ENCODE measurements around the gene GASK1A. TPM values are rescaled to one million over a fixed set of nuclear protein-coding genes. Genes with fewer than 3 reads are reported as not detected.
"Not testable (repeated sequence)": the region's sequence is repeated elsewhere in the genome, so short reads cannot be mapped to it uniquely, and the experiment has no call there.

Gene GASK1A
- total and polyA plus RNA-seq, 2 donors (not counting 1 experiment from before 2014, with no cell fraction given): 0.14 to 1.8 TPM

- no peak overlapping the region for H3K4me2 ChIP-seq (ENCODE audit: extremely low read depth, insufficient read depth, low read length)
- H3K4me3 ChIP-seq (replicated peaks in 1 of 4; ENCODE audit: control extremely low read depth in 1 of 4, insufficient read depth in 1 of 4, low read depth in 3 of 4, low read length in 4 of 4): no peak overlapping the region
- H4K20me1 ChIP-seq (ENCODE audit: control insufficient read depth, extremely low read depth, insufficient read depth, low read length): no peaks in the 10 kb centered on the region
- TF ChIP-seq CTCF (conservative IDR thresholded peaks at IDR 0.05 in 1 of 2, IDR thresholded peaks at IDR 0.05 in 1 of 2; ENCODE audit: low read depth in 1 of 2, low read length in 2 of 2) (no peak), EZH2 (IDR thresholded peaks at IDR 0.05; ENCODE audit: low read length, missing control alignments) (no peak)
- DNase-seq (ENCODE audit: low read depth in 2 of 2): no peak
- no peak overlapping the region for H3K27ac ChIP-seq (ENCODE audit: insufficient read depth, low read length)
- no peak overlapping the region for H3K9ac ChIP-seq (ENCODE audit: insufficient read depth, low read length)
- H3K9me3 ChIP-seq (ENCODE audit: control insufficient read depth, insufficient read depth, low read depth, low read length): no peaks in the 10 kb centered on the region
- H3K27me3 ChIP-seq (ENCODE audit: control insufficient read depth, insufficient read depth, low read length): no peaks in the 10 kb centered on the region
- no peaks in the 10 kb centered on the region for H3K79me2 ChIP-seq (ENCODE audit: control insufficient read depth, insufficient read depth, low read length)
- H3K36me3 ChIP-seq (ENCODE audit: control insufficient read depth, insufficient read depth, low read length): no peaks in the 10 kb centered on the region
- H2AFZ ChIP-seq (ENCODE audit: low read length): no peak overlapping the region
- H3K4me1 ChIP-seq (ENCODE audit: control insufficient read depth, extremely low read depth, insufficient read depth, low read length): no peaks in the 10 kb centered on the region
Measured at GRCh38 chr3:42970976-42971772, 7.9 kb upstream of the GASK1A start.

GRCh38 chr3:42974906-42975305, 4.2 kb upstream of the GASK1A start:
- DNase-seq (ENCODE audit: low read depth in 2 of 2); H3K4me1 ChIP-seq (ENCODE audit: control insufficient read depth, extremely low read depth, insufficient read depth, low read length); H3K4me3 ChIP-seq (replicated peaks in 1 of 4; ENCODE audit: control extremely low read depth in 1 of 4, insufficient read depth in 1 of 4, low read depth in 3 of 4, low read length in 4 of 4); H3K9ac ChIP-seq (ENCODE audit: insufficient read depth, low read length); H3K9me3 ChIP-seq (ENCODE audit: control insufficient read depth, insufficient read depth, low read depth, low read length); H3K27ac ChIP-seq (ENCODE audit: insufficient read depth, low read length); H3K4me2 ChIP-seq (ENCODE audit: extremely low read depth, insufficient read depth, low read length); H4K20me1 ChIP-seq (ENCODE audit: control insufficient read depth, extremely low read depth, insufficient read depth, low read length); H3K79me2 ChIP-seq (ENCODE audit: control insufficient read depth, insufficient read depth, low read length); H3K36me3 ChIP-seq (ENCODE audit: control insufficient read depth, insufficient read depth, low read length); H2AFZ ChIP-seq (ENCODE audit: low read length): not testable (repeated sequence)
- H3K27me3 ChIP-seq (ENCODE audit: control insufficient read depth, insufficient read depth, low read length): peaks cover 11% of the 10 kb centered on the region

- no peak for TF ChIP-seq CTCF (conservative IDR thresholded peaks at IDR 0.05 in 1 of 2, IDR thresholded peaks at IDR 0.05 in 1 of 2; ENCODE audit: low read depth in 1 of 2, low read length in 2 of 2)
- no peak for TF ChIP-seq EZH2 (IDR thresholded peaks at IDR 0.05; ENCODE audit: low read length, missing control alignments)
- Histone ChIP-seq H3K9me3 (ENCODE audit: control insufficient read depth, insufficient read depth, low read depth, low read length) (no peaks in the 10 kb centered on the region), H3K79me2 (ENCODE audit: control insufficient read depth, insufficient read depth, low read length) (no peaks in the 10 kb centered on the region), H3K27ac (ENCODE audit: insufficient read depth, low read length) (no peak overlapping the region), H3K4me3 (replicated peaks in 1 of 4; ENCODE audit: control extremely low read depth in 1 of 4, insufficient read depth in 1 of 4, low read depth in 3 of 4, low read length in 4 of 4) (no peak overlapping the region), H3K36me3 (ENCODE audit: control insufficient read depth, insufficient read depth, low read length) (no peaks in the 10 kb centered on the region), H3K9ac (ENCODE audit: insufficient read depth, low read length) (no peak overlapping the region), H3K4me2 (ENCODE audit: extremely low read depth, insufficient read depth, low read length) (no peak overlapping the region), H3K4me1 (ENCODE audit: control insufficient read depth, extremely low read depth, insufficient read depth, low read length) (no peaks in the 10 kb centered on the region), H3K27me3 (ENCODE audit: control insufficient read depth, insufficient read depth, low read length) (peaks cover 17% of the 10 kb centered on the region), H4K20me1 (ENCODE audit: control insufficient read depth, extremely low read depth, insufficient read depth, low read length) (no peaks in the 10 kb centered on the region), H2AFZ (ENCODE audit: low read length) (no peak overlapping the region)
- DNase-seq (ENCODE audit: low read depth in 2 of 2): no peak
Measured at GRCh38 chr3:42975456-42975855, 3.7 kb upstream of the GASK1A start.

All from fibroblast of lung (primary cell).